Islet of Langerhans (tissue), 1 donor: Measurements from ENCODE around the gene SFXN5.
"Not testable (repeated sequence)": the region's sequence is repeated elsewhere in the genome, so short reads cannot be mapped to it uniquely, and the experiment has no call there.

Experiments
- FAIRE-seq: peaks from one replicate; lab custom pipeline; 2011; peaks lifted over from hg19 to GRCh38; lab: Jason Lieb, UNC

The SFXN5 gene

GRCh38 chr2:73071360-73072128 lies at the start of gene SFXN5:
Gene SFXN5, minus strand, starts transcription at chr2:73071712. Its CDS starts 7 bp downstream, at chr2:73071705.
- no peak for FAIRE-seq

GRCh38 chr2:73119611-73120239 lies 48.2 kb upstream of the SFXN5 start:
- not testable (repeated sequence) for FAIRE-seq

- FAIRE-seq = no peak
These were observed 45.9 kb upstream of the SFXN5 start for GRCh38 chr2:73117441-73117840.

GRCh38 chr2:73116182-73116960 lies 44.9 kb upstream of the SFXN5 start:
- no peak for FAIRE-seq

- FAIRE-seq = no peak
These were observed 42.9 kb upstream of the SFXN5 start for GRCh38 chr2:73114273-73114867.

GRCh38 chr2:73112913-73113854 lies 41.7 kb upstream of the SFXN5 start, which contains the start of gene RAB11FIP5:
Gene RAB11FIP5, minus strand, starts transcription at chr2:73112948. Its CDS starts 171 bp downstream, at chr2:73112777.
- FAIRE-seq = no peak

GRCh38 chr2:73112026-73112912 lies 40.8 kb upstream of the SFXN5 start:
- FAIRE-seq = no peak

- FAIRE-seq = no peak
These were observed 39.8 kb upstream of the SFXN5 start for GRCh38 chr2:73111073-73112025.

- FAIRE-seq = no peak
These were observed 38.9 kb upstream of the SFXN5 start for GRCh38 chr2:73110168-73111072.

- FAIRE-seq = no peak
These were observed 38.1 kb upstream of the SFXN5 start for GRCh38 chr2:73109431-73110167.

GRCh38 chr2:73107211-73107926 lies 35.9 kb upstream of the SFXN5 start:
- no peak for FAIRE-seq

- FAIRE-seq = no peak
These were observed 35.3 kb upstream of the SFXN5 start for GRCh38 chr2:73106791-73107190.

- no peak for FAIRE-seq
These were observed 34.0 kb upstream of the SFXN5 start for GRCh38 chr2:73105511-73105971.

- FAIRE-seq = no peak
These were observed 33.4 kb upstream of the SFXN5 start for GRCh38 chr2:73104933-73105332.

GRCh38 chr2:73103018-73103542 lies 31.6 kb upstream of the SFXN5 start:
- no peak for FAIRE-seq

GRCh38 chr2:73101626-73102256 lies 30.2 kb upstream of the SFXN5 start:
- no peak for FAIRE-seq
